ENCODE results near the gene SLC3A2.
A peak's percentile ranks its signal among the peaks of the same experiment; 100 is the strongest.
"Not testable (repeated sequence)": the region's sequence is repeated elsewhere in the genome, so short reads cannot be mapped to it uniquely, and the experiment has no call there.

The SLC3A2 gene

GRCh38 chr11:62880803-62881578 is at the start of gene SLC3A2:
TSS of gene SLC3A2 (plus strand) at chr11:62880896. CDS start at chr11:62881024, 128 bp downstream.
- no peak for FAIRE-seq

GRCh38 chr11:62830904-62831519 is 49.7 kb upstream of the SLC3A2 start:
- no peak for FAIRE-seq

- peak; percentile 95 for FAIRE-seq
Observed at GRCh38 chr11:62831520-62832335, 49.0 kb upstream of the SLC3A2 start, which contains the start of gene STX5. TSS of gene STX5 (minus strand) at chr11:62832051. CDS start at chr11:62831243, 808 bp downstream.

- FAIRE-seq: no peak
Observed at GRCh38 chr11:62832336-62833234, 48.1 kb upstream of the SLC3A2 start, which contains the start of gene TEX54. TSS of gene TEX54 (minus strand) at chr11:62832841.

GRCh38 chr11:62835336-62835735 is 45.4 kb upstream of the SLC3A2 start:
- FAIRE-seq: no peak

- FAIRE-seq: peak; percentile 50
Observed at GRCh38 chr11:62839050-62839945, 41.4 kb upstream of the SLC3A2 start, which contains the start of gene WDR74. TSS of gene WDR74 (minus strand) at chr11:62839590. CDS start at chr11:62839570, 20 bp downstream.

GRCh38 chr11:62840721-62841360 is 39.9 kb upstream of the SLC3A2 start:
- FAIRE-seq: not testable (repeated sequence)

- FAIRE-seq: peak; percentile 99
Observed at GRCh38 chr11:62841361-62842170, 39.1 kb upstream of the SLC3A2 start.

GRCh38 chr11:62842171-62842741 is 38.4 kb upstream of the SLC3A2 start:
- FAIRE-seq: no peak

GRCh38 chr11:62842891-62843290 is 37.8 kb upstream of the SLC3A2 start:
- not testable (repeated sequence) for FAIRE-seq

GRCh38 chr11:62843466-62843865 is 37.2 kb upstream of the SLC3A2 start:
- FAIRE-seq: no peak

GRCh38 chr11:62844154-62844553 is 36.5 kb upstream of the SLC3A2 start:
- no peak for FAIRE-seq

- FAIRE-seq: no peak
Observed at GRCh38 chr11:62846177-62846576, 34.5 kb upstream of the SLC3A2 start.

- FAIRE-seq: no peak
Observed at GRCh38 chr11:62847767-62848314, 32.9 kb upstream of the SLC3A2 start.

- FAIRE-seq: no peak
Observed at GRCh38 chr11:62850911-62851806, 29.5 kb upstream of the SLC3A2 start.

- FAIRE-seq: peak; percentile 94
Observed at GRCh38 chr11:62851807-62852522, 28.7 kb upstream of the SLC3A2 start.
